Transverse colon (tissue), 4 donors: ENCODE data around the gene FAM53A. TPM values are rescaled to one million over a fixed set of nuclear protein-coding genes. Genes with fewer than 3 reads are reported as not detected.

Source experiments
- DNase-seq: peaks from one replicate; pipeline ENCODE4 v3.0.0-alpha.2; 2019
- H3K27ac ChIP-seq, 4 donors: fragments of 200-600 bp; sonication (generic); 2 replicates each; pipeline ENCODE4 v1.5.1; 2016 to 2018; ENCODE audit warnings: inconsistent platforms in 4 of 4
- H3K27me3 ChIP-seq: fragments of 200-600 bp; sonication (generic); 2 replicates; pipeline ENCODE4 v1.5.1; 2017; ENCODE audit warnings: inconsistent platforms
- H3K36me3 ChIP-seq, 4 donors: fragments of 200-600 bp; sonication (generic); 2 replicates each; pipeline ENCODE4 v1.5.1; 2017 to 2019; ENCODE audit warnings: inconsistent platforms in 4 of 4
- H3K4me1 ChIP-seq, 4 donors: fragments of 200-600 bp; sonication (generic); 2 replicates each; pipeline ENCODE4 v1.5.1; 2017 to 2020; ENCODE audit warnings: inconsistent platforms in 4 of 4
- H3K4me3 ChIP-seq, 4 donors: fragments of 200-600 bp; sonication (generic); 1 replicate in 1 of 4; 2 replicates in 3 of 4; pipeline versions ENCODE4 v1.5.1 to v1.6.1; 2017 to 2019; ENCODE audit warnings: inconsistent platforms in 4 of 4
- H3K9me3 ChIP-seq, 2 donors: fragments of 200-600 bp; sonication (generic); 2 replicates each; pipeline ENCODE4 v1.5.1; 2017 to 2019; ENCODE audit warnings: inconsistent platforms in 2 of 2
- CTCF ChIP-seq, 5 experiments: fragments of 200-600 bp in 3 of 5; fragments of 450-650 bp in 2 of 5; sonication (generic) in 3 of 5; IDR thresholded peaks; 1 replicate in 2 of 5; 2 replicates in 3 of 5; pipeline ENCODE4 v1.5.1; 2016 to 2017; ENCODE audit warnings: antibody characterized with exemption in 5 of 5, inconsistent platforms in 3 of 5, mild to moderate bottlenecking in 2 of 5, moderate library complexity in 1 of 5
- EP300 ChIP-seq: sonication (generic); formaldehyde crosslinking; IDR thresholded peaks from one replicate; pipeline ENCODE4 v1.6.1; 2017; ENCODE audit warnings: antibody characterized with exemption, low read depth
- POLR2A ChIP-seq: fragments of 450-650 bp; IDR thresholded peaks from one replicate; pipeline ENCODE4 v1.6.1; 2016; ENCODE audit warnings: antibody characterized with exemption, mild to moderate bottlenecking, moderate library complexity
- POLR2AphosphoS5 ChIP-seq, 3 donors: sonication (generic); formaldehyde crosslinking; IDR thresholded peaks; one replicate each; pipeline ENCODE4 v1.6.1; 2016; ENCODE audit warnings: antibody characterized with exemption in 3 of 3
- WGBS, 2 donors: methylation state at CpG; one replicate each; pipeline ENCODE4 v1.1.5; 2018; ENCODE audit warnings: low coverage in 1 of 2; 5-methylcytosine and 5-hydroxymethylcytosine counted together
- in situ Hi-C, 4 donors: fragments of 200-750 bp; cut with MboI; loops; one replicate each; pipeline versions ENCODE4 v1.15.0 to v1.15.1; 2017; ENCODE audit warnings: low sequenced_read_pairs in 3 of 4, low pct_ligation_motif_present in 1 of 4, low pct_unique_long_range_greater_than_20kb in 1 of 4
- intact Hi-C: fragments of 100-400 bp; cut with DNase I; formaldehyde crosslinking; loops from one replicate; pipeline ENCODE4 v1.15.1; 2023; ENCODE audit warnings: low total_unique reads
- total RNA-seq, 4 donors: library from RNA; depleted of rRNA; stranded (reverse); fragments of >200 nt; gene quantifications; one replicate each; pipeline ENCODE4 v1.1.0, GENCODE V29; 2016

Gene FAM53A
- total RNA-seq, 4 donors from 2014 or later: 1.4 to 32.9 (median 2.7) TPM

GRCh38 chr4:1597021-1597931 is 86.8 kb downstream of the FAM53A start:
- in situ Hi-C loops (no loop called here), intact Hi-C loops (no loop called here)
- no peak for TF ChIP-seq POLR2A
- no peak for TF ChIP-seq EP300
- TF ChIP-seq POLR2AphosphoS5 (IDR thresholded peaks at IDR 0.05): no peak
- TF ChIP-seq CTCF (IDR thresholded peaks at IDR 0.05): no peak
- H3K27ac ChIP-seq: no peak overlapping the region
- no peaks in the 10 kb centered on the region for H3K4me1 ChIP-seq
- H3K9me3 ChIP-seq: no peaks in the 10 kb centered on the region
- peaks cover 10% of the 10 kb centered on the region for H3K27me3 ChIP-seq
- no peak overlapping the region for H3K4me3 ChIP-seq
- no peaks in the 10 kb centered on the region for H3K36me3 ChIP-seq
- WGBS, 2 donors: 86% methylated on average over 26 of the region's 26 CpGs; no CpG with 5 or more reads in 1 of the 2 donors
- no peak for DNase-seq

- Histone ChIP-seq H3K27me3 (peaks cover 10% of the 10 kb centered on the region), H3K36me3 (no peaks in the 10 kb centered on the region), H3K27ac (no peak overlapping the region), H3K4me1 (no peaks in the 10 kb centered on the region), H3K4me3 (no peak overlapping the region), H3K9me3 (peaks cover 0 to 2% of the 10 kb centered on the region in 2 donors)
- intact Hi-C loops: no loop called here
- DNase-seq: no peak
- WGBS, 2 donors: 90% methylated on average over 16 of the region's 16 CpGs; no CpG with 5 or more reads in 1 of the 2 donors
- in situ Hi-C loops: no loop called here
- TF ChIP-seq EP300 (no peak), POLR2A (no peak), CTCF (IDR thresholded peaks at IDR 0.05) (no peak), POLR2AphosphoS5 (IDR thresholded peaks at IDR 0.05) (no peak)
Observed at GRCh38 chr4:1596393-1596792, 87.7 kb downstream of the FAM53A start.

GRCh38 chr4:1595789-1596325 is 88.3 kb downstream of the FAM53A start:
- no peak overlapping the region for H3K4me3 ChIP-seq
- no peak overlapping the region for H3K27ac ChIP-seq
- intact Hi-C loops (no loop called here), in situ Hi-C loops (no loop called here)
- no peak for DNase-seq
- H3K4me1 ChIP-seq: no peaks in the 10 kb centered on the region
- peaks cover 10% of the 10 kb centered on the region for H3K27me3 ChIP-seq
- H3K36me3 ChIP-seq: no peaks in the 10 kb centered on the region
- TF ChIP-seq POLR2A (no peak), POLR2AphosphoS5 (IDR thresholded peaks at IDR 0.05) (no peak), EP300 (no peak), CTCF (IDR thresholded peaks at IDR 0.05) (no peak)
- 86% methylated on average over 7 of the region's 10 CpGs; no CpG with 5 or more reads in 1 of the 2 donors for WGBS, 2 donors
- peaks cover 5 to 6% of the 10 kb centered on the region in 2 donors for H3K9me3 ChIP-seq
